Fibroblast of lung (primary cell): ENCODE data around the gene PICALM. TPM values are rescaled to one million over a fixed set of nuclear protein-coding genes. Genes with fewer than 3 reads are reported as not detected.

Experiments used
- DNase-seq, 2 donors: peaks; one replicate each; pipeline versions ENCODE4 v3.0.0 to v3.0.0-alpha.2; 2010; ENCODE audit warnings: low read depth in 2 of 2
- H2AFZ ChIP-seq: 2 replicates; pipeline ENCODE4 v1.5.1; 2012; ENCODE audit warnings: low read length, control low read depth, inconsistent platforms
- H3K27ac ChIP-seq: 2 replicates; pipeline ENCODE4 v1.5.1; 2011; ENCODE audit warnings: low read length, control low read depth; ENCODE audit not compliant: insufficient read depth
- H3K27me3 ChIP-seq: 2 replicates; pipeline ENCODE4 v1.5.1; 2011; ENCODE audit warnings: mild to moderate bottlenecking, low read length; ENCODE audit not compliant: control insufficient read depth, insufficient read depth
- H3K36me3 ChIP-seq: 2 replicates; pipeline ENCODE4 v1.5.1; 2011; ENCODE audit warnings: low read length; ENCODE audit not compliant: control insufficient read depth, insufficient read depth
- H3K4me1 ChIP-seq: 2 replicates; pipeline ENCODE4 v1.5.1; 2011; ENCODE audit warnings: low read length; ENCODE audit not compliant: control insufficient read depth, insufficient read depth; ENCODE audit errors: extremely low read depth
- H3K4me2 ChIP-seq: 2 replicates; pipeline ENCODE4 v1.5.1; 2011; ENCODE audit warnings: low read length, control low read depth; ENCODE audit not compliant: insufficient read depth; ENCODE audit errors: extremely low read depth
- H3K4me3 ChIP-seq, 4 experiments: fragments of 200-600 bp in 1 of 4; sonication (generic) in 1 of 4; replicated peaks in 1 of 4; 2 replicates each; pipeline ENCODE4 v1.5.1; 2011 to 2016; ENCODE audit warnings: low read length in 4 of 4, low read depth in 3 of 4, mild to moderate bottlenecking in 3 of 4, control low read depth in 2 of 4, inconsistent platforms in 1 of 4, mixed read lengths in 1 of 4; ENCODE audit not compliant: insufficient read depth in 1 of 4; ENCODE audit errors: control extremely low read depth in 1 of 4
- H3K79me2 ChIP-seq: 2 replicates; pipeline ENCODE4 v1.5.1; 2012; ENCODE audit warnings: mild to moderate bottlenecking, low read length, inconsistent platforms; ENCODE audit not compliant: control insufficient read depth, insufficient read depth
- H3K9ac ChIP-seq: 2 replicates; pipeline ENCODE4 v1.5.1; 2011; ENCODE audit warnings: mild to moderate bottlenecking, low read length, control low read depth; ENCODE audit not compliant: insufficient read depth
- H3K9me3 ChIP-seq: 2 replicates; pipeline ENCODE4 v1.5.1; 2012; ENCODE audit warnings: low read depth, low read length; ENCODE audit not compliant: control insufficient read depth, insufficient read depth
- H4K20me1 ChIP-seq: 2 replicates; pipeline ENCODE4 v1.5.1; 2011; ENCODE audit warnings: low read length; ENCODE audit not compliant: control insufficient read depth, insufficient read depth; ENCODE audit errors: extremely low read depth
- EZH2 ChIP-seq: IDR thresholded peaks from 2 replicates; pipeline ENCODE4 v1.5.1; 2012; ENCODE audit warnings: low read length, control low read depth, mild to moderate bottlenecking; ENCODE audit errors: missing control alignments
- polyA plus RNA-seq, 2 donors: library from polyadenylated mRNA; depleted of rRNA in 1 of 2; stranded (reverse) in 1 of 2; unstranded in 1 of 2; fragments of >200 nt; gene quantifications; 2 replicates each; pipeline ENCODE4 v1.2.1, GENCODE V29; 2011 to 2012; ENCODE audit warnings: missing spikeins in 1 of 2
- total RNA-seq: library from RNA; depleted of rRNA; stranded (reverse); fragments of >200 nt; gene quantifications from 2 replicates; pipeline ENCODE4 v1.2.1, GENCODE V29; 2014
- TF ChIP-seq, protein P1 (sequence below), 2 donors: IDR thresholded peaks in 1 of 2; conservative IDR thresholded peaks in 1 of 2; 1 replicate in 1 of 2; 2 replicates in 1 of 2; pipeline ENCODE4 v1.5.1; 2011 to 2012; ENCODE audit warnings: low read length in 2 of 2, control low read depth in 1 of 2, inconsistent platforms in 1 of 2, low read depth in 1 of 2, mild to moderate bottlenecking in 1 of 2

The PICALM gene
- total and polyA plus RNA-seq, 2 donors (not counting 1 experiment from before 2014, with no cell fraction given): 291 to 322 TPM

DNA sequence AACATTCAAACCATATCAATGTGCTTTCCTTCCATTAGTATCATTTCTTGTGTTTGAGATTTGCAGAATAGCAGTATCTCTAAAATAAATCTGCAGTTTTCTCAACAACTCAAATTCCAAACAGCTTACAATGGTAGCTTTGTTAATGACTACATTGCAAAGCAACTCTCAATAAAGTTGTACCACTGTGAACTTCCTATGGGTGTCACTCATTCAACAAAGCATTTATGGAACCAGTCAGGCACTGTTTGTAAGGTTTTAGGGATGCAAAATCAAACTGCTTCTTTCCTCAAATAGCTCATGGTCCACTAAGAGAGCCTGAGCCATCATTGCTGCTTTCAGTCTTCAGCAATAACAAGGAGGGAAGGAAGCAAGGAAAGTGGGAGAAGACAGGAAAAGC lies 122.7 kb downstream of the PICALM start:
- Histone ChIP-seq H3K4me1 (peaks cover 11% of the 10 kb centered on the region), H3K4me3 (no peak overlapping the region), H2AFZ (no peak overlapping the region), H3K4me2 (no peak overlapping the region), H3K36me3 (no peaks in the 10 kb centered on the region), H3K9ac (no peak overlapping the region), H3K27ac (no peak overlapping the region), H3K9me3 (no peaks in the 10 kb centered on the region), H3K27me3 (no peaks in the 10 kb centered on the region), H3K79me2 (no peaks in the 10 kb centered on the region), H4K20me1 (no peaks in the 10 kb centered on the region)
- TF ChIP-seq, protein P1, sequence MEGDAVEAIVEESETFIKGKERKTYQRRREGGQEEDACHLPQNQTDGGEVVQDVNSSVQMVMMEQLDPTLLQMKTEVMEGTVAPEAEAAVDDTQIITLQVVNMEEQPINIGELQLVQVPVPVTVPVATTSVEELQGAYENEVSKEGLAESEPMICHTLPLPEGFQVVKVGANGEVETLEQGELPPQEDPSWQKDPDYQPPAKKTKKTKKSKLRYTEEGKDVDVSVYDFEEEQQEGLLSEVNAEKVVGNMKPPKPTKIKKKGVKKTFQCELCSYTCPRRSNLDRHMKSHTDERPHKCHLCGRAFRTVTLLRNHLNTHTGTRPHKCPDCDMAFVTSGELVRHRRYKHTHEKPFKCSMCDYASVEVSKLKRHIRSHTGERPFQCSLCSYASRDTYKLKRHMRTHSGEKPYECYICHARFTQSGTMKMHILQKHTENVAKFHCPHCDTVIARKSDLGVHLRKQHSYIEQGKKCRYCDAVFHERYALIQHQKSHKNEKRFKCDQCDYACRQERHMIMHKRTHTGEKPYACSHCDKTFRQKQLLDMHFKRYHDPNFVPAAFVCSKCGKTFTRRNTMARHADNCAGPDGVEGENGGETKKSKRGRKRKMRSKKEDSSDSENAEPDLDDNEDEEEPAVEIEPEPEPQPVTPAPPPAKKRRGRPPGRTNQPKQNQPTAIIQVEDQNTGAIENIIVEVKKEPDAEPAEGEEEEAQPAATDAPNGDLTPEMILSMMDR (conservative IDR thresholded peaks at IDR 0.05 in 1 of 2, IDR thresholded peaks at IDR 0.05 in 1 of 2; ENCODE audit: low read depth in 1 of 2, low read length in 2 of 2): no peak
- no peak for TF ChIP-seq EZH2
- DNase-seq: peak in 1 of 2 donors; percentile 38

DNA sequence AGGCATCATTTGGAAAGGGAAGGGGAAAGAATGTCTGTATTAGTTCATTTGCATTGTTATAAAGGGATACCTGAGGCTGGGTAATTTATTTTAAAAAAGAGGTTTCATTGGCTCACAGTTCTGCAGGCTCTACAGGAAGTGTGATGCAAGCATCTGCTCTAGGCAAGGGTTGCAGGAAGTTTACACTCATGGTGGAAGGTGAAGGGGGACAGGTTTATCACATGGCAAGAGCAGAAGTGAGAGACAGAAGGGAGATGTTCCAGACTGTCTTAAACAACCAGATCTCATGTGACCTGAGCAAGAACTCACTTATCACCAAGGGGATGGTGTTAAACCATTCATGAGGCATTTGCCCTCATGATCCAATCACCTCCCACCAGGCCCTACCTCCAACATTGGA lies 123.1 kb downstream of the PICALM start:
- no peak for DNase-seq
- Histone ChIP-seq H3K79me2 (no peaks in the 10 kb centered on the region), H2AFZ (no peak overlapping the region), H3K4me3 (no peak overlapping the region), H3K9me3 (no peaks in the 10 kb centered on the region), H3K27ac (no peak overlapping the region), H3K4me2 (no peak overlapping the region), H3K9ac (no peak overlapping the region), H3K27me3 (no peaks in the 10 kb centered on the region), H3K4me1 (peaks cover 11% of the 10 kb centered on the region), H3K36me3 (no peaks in the 10 kb centered on the region), H4K20me1 (no peaks in the 10 kb centered on the region)
- TF ChIP-seq, protein P1 (conservative IDR thresholded peaks at IDR 0.05 in 1 of 2, IDR thresholded peaks at IDR 0.05 in 1 of 2; ENCODE audit: low read depth in 1 of 2, low read length in 2 of 2): no peak
- no peak for TF ChIP-seq EZH2

DNA sequence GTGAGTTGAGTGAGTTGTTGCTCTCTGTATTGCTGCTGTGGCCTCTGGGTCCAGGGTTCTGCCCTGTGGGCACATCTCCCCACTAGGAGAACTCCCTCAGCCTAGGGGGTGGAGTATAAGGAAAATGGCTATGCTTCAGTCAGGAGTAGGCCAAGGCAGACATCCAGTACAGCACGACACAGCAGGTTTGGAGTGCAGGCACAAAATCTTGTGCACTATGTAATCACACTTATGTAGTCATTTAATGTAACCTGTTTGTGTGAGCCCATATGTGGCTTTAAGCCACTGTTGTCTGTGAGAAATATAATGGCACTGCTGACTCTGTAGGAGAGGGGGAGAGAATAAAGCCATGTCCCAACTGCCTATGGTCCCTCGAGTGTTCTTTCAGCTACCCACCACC lies 123.6 kb downstream of the PICALM start:
- H2AFZ ChIP-seq: no peak overlapping the region
- no peak overlapping the region for H3K27ac ChIP-seq
- H4K20me1 ChIP-seq: no peaks in the 10 kb centered on the region
- H3K4me1 ChIP-seq: peaks cover 11% of the 10 kb centered on the region
- H3K4me2 ChIP-seq: no peak overlapping the region
- no peak for DNase-seq
- H3K36me3 ChIP-seq: no peaks in the 10 kb centered on the region
- TF ChIP-seq, protein P1 (conservative IDR thresholded peaks at IDR 0.05 in 1 of 2, IDR thresholded peaks at IDR 0.05 in 1 of 2; ENCODE audit: low read depth in 1 of 2, low read length in 2 of 2): no peak
- no peak for TF ChIP-seq EZH2
- no peaks in the 10 kb centered on the region for H3K27me3 ChIP-seq
- no peak overlapping the region for H3K9ac ChIP-seq
- no peak overlapping the region for H3K4me3 ChIP-seq
- no peaks in the 10 kb centered on the region for H3K9me3 ChIP-seq
- no peaks in the 10 kb centered on the region for H3K79me2 ChIP-seq
